ENCODE data around the gene TMEM87A. TPM values are rescaled to one million over a fixed set of nuclear protein-coding genes. Genes with fewer than 3 reads are reported as not detected.

Gene TMEM87A
- total and polyA plus RNA-seq, 9 donors: 31.4 to 74.3 (median 43.0) TPM

GRCh38 chr15:42201801-42202200, 71.4 kb downstream of the TMEM87A start:
- intact Hi-C loops (cut with DNase I): no loop called here
- H3K27ac ChIP-seq: no peak overlapping the region
- H3K4me1 ChIP-seq (ENCODE audit: insufficient read depth): peaks cover 1% of the 10 kb centered on the region
- H3K27me3 ChIP-seq: no peaks in the 10 kb centered on the region
- TF ChIP-seq EP300 (IDR thresholded peaks at IDR 0.05) (no peak), CTCF (IDR thresholded peaks at IDR 0.05) (no peak), POLR2A (IDR thresholded peaks at IDR 0.05) (no peak)
- H3K4me3 ChIP-seq: no peak overlapping the region
- no peak for DNase-seq
- H3K36me3 ChIP-seq: no peaks in the 10 kb centered on the region
- WGBS, 3 donors: 98 to 99% (median 98%) methylated on average over 1 of the region's 1 CpG
- no peaks in the 10 kb centered on the region for H3K9me3 ChIP-seq

DNA sequence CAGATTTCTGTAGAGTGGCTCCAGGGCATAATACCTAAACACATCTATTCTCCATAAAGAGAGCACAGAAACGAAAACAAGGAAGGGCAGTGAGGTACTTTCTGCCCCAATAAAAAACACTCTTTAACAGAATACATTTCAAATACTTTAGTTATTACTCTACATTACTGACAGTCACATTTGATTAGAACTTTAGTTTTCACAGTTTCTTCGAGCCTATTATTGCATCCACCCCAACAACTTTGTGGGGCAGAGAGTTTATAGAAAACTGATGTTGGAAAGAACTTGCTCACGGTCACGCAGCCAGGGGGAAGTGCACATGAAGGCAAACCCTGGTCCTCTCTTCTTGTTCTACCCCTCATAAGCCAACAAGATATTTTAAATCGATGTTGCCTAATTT, 74.1 kb downstream of the TMEM87A start:
- no peak overlapping the region for H3K27ac ChIP-seq
- no peaks in the 10 kb centered on the region for H3K36me3 ChIP-seq
- no peaks in the 10 kb centered on the region for H3K4me1 ChIP-seq (ENCODE audit: insufficient read depth)
- no peak overlapping the region for H3K4me3 ChIP-seq
- intact Hi-C loops (cut with DNase I): no loop called here
- DNase-seq: no peak
- TF ChIP-seq CTCF (IDR thresholded peaks at IDR 0.05): no peak
- TF ChIP-seq EP300 (IDR thresholded peaks at IDR 0.05): no peak
- no peak for TF ChIP-seq POLR2A (IDR thresholded peaks at IDR 0.05)
- H3K9me3 ChIP-seq: no peaks in the 10 kb centered on the region
- WGBS, 3 donors: 87 to 96% (median 94%) methylated on average over 5 of the region's 5 CpGs
- no peaks in the 10 kb centered on the region for H3K27me3 ChIP-seq

DNA sequence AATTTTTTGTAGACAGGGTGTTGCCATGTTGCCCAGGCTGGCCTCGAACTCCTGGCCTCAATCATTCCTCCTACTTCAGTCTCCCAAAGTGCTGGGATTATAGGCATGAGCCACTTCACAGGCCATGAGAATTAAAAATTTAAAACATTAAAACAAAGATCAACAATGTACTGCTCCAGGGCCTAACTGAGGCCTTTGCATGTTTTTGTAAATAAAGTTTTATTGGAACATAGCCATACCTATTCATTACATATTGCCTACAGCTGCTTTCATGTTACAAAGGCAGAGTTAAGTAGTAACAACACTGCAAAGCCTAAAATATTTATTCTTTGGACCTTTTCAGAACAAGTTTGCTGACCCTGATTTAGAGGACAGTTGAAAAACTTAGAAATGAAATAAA, 74.7 kb downstream of the TMEM87A start:
- TF ChIP-seq EP300 (IDR thresholded peaks at IDR 0.05) (no peak), CTCF (IDR thresholded peaks at IDR 0.05) (no peak), POLR2A (IDR thresholded peaks at IDR 0.05) (no peak)
- Histone ChIP-seq H3K27me3 (no peaks in the 10 kb centered on the region), H3K4me3 (no peak overlapping the region), H3K4me1 (ENCODE audit: insufficient read depth) (no peaks in the 10 kb centered on the region), H3K9me3 (no peaks in the 10 kb centered on the region), H3K27ac (no peak overlapping the region), H3K36me3 (no peaks in the 10 kb centered on the region)
- intact Hi-C loops (cut with DNase I): no loop called here
- no peak for DNase-seq
- WGBS, 3 donors: 95 to 100% (median 97%) methylated on average over 1 of the region's 1 CpG

DNA sequence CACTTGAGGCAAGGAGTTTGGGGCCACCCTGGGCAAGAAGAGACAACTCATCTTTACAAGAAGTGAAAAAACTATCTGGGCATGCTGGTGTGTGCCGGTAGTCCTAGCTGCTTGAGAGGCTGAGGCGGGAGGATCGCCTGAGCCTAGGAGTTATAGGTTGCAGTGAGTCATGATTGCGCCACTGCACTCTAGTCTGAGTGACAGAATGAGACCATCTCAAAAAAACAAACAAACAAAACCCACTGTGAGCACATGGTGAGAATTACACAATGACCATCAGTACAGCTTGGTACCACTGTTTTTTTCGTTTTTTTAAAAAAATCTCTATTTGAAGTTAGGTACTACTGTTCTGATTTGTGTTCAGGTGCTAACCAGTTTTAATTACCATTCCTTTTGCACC, 78.7 kb downstream of the TMEM87A start:
- no peaks in the 10 kb centered on the region for H3K27me3 ChIP-seq
- no peak overlapping the region for H3K27ac ChIP-seq
- no peaks in the 10 kb centered on the region for H3K9me3 ChIP-seq
- intact Hi-C loops (cut with DNase I): no loop called here
- TF ChIP-seq POLR2A (IDR thresholded peaks at IDR 0.05) (no peak), EP300 (IDR thresholded peaks at IDR 0.05) (no peak), CTCF (IDR thresholded peaks at IDR 0.05) (no peak)
- no peaks in the 10 kb centered on the region for H3K36me3 ChIP-seq
- no peaks in the 10 kb centered on the region for H3K4me1 ChIP-seq (ENCODE audit: insufficient read depth)
- 94 to 95% (median 95%) methylated on average over 5 of the region's 5 CpGs for WGBS, 3 donors
- no peak overlapping the region for H3K4me3 ChIP-seq
- no peak for DNase-seq

- TF ChIP-seq EP300 (IDR thresholded peaks at IDR 0.05): no peak
- no peak for TF ChIP-seq POLR2A (IDR thresholded peaks at IDR 0.05)
- intact Hi-C loops (cut with DNase I): no loop called here
- H3K4me1 ChIP-seq (ENCODE audit: insufficient read depth): no peaks in the 10 kb centered on the region
- no peak overlapping the region for H3K27ac ChIP-seq
- DNase-seq: no peak
- H3K36me3 ChIP-seq: no peaks in the 10 kb centered on the region
- H3K9me3 ChIP-seq: no peaks in the 10 kb centered on the region
- WGBS, 3 donors: 93 to 96% (median 94%) methylated on average over 3 of the region's 3 CpGs
- H3K4me3 ChIP-seq: no peak overlapping the region
- H3K27me3 ChIP-seq: no peaks in the 10 kb centered on the region
Measured at GRCh38 chr15:42193383-42193782, 79.8 kb downstream of the TMEM87A start.

Measured in ovary (tissue), 9 donors.